PC-9 (cell line): ENCODE measurements around the gene CADPS2.

Experiments used
- EZH2 ChIP-seq: fragments of 200-600 bp; sonication (generic); IDR thresholded peaks from 2 replicates; pipeline ENCODE4 v1.8.0; 2017; ENCODE audit warnings: antibody characterized with exemption, low read depth
- TF ChIP-seq, protein P1 (sequence below): fragments of 200-600 bp; sonication (generic); conservative IDR thresholded peaks from 2 replicates; pipeline ENCODE4 v1.6.1; 2017; ENCODE audit warnings: mixed run types, antibody characterized with exemption, mild to moderate bottlenecking, moderate library complexity

- TF ChIP-seq, protein P1, sequence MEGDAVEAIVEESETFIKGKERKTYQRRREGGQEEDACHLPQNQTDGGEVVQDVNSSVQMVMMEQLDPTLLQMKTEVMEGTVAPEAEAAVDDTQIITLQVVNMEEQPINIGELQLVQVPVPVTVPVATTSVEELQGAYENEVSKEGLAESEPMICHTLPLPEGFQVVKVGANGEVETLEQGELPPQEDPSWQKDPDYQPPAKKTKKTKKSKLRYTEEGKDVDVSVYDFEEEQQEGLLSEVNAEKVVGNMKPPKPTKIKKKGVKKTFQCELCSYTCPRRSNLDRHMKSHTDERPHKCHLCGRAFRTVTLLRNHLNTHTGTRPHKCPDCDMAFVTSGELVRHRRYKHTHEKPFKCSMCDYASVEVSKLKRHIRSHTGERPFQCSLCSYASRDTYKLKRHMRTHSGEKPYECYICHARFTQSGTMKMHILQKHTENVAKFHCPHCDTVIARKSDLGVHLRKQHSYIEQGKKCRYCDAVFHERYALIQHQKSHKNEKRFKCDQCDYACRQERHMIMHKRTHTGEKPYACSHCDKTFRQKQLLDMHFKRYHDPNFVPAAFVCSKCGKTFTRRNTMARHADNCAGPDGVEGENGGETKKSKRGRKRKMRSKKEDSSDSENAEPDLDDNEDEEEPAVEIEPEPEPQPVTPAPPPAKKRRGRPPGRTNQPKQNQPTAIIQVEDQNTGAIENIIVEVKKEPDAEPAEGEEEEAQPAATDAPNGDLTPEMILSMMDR, result no peak
- no peak for TF ChIP-seq EZH2
Measured at GRCh38 chr7:122887198-122887597, 938 bp upstream of the CADPS2 start.
